GM12892 (cell line): ENCODE results near the gene RAPGEF2.

Experiments used
- POLR2A ChIP-seq: IDR thresholded peaks from 2 replicates; pipeline ENCODE4 v1.6.1; 2011; ENCODE audit warnings: low read depth, low read length, control low read depth
- POLR2AphosphoS5 ChIP-seq: IDR thresholded peaks from 2 replicates; pipeline ENCODE4 v1.6.1; 2011; ENCODE audit warnings: low read depth, low read length, control low read depth
- TAF1 ChIP-seq: IDR thresholded peaks from 2 replicates; pipeline ENCODE4 v1.6.1; 2011; ENCODE audit warnings: low read depth, mild to moderate bottlenecking, control low read depth, low read length, borderline replicate concordance

DNA sequence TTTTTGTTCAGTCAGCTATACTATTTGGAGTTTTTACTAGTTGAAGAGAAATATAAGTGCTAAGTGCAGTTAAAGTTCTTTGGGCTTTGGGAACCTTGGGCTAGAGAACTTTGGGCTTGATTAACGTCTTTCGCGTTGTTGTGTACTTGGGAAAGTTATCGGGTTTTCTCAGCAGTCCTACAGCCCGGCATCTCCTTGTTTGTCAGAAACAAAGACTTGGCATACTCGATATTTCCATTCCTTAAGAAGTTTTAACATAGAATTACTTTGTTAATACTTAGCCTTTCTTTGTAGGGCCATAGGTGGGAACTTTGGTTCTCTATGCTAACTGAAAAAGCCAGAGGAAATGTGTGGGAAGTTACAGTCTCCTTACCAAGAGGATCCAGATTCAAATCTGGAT, 28.7 kb downstream of the RAPGEF2 start:
- TF ChIP-seq POLR2AphosphoS5 (no peak), POLR2A (no peak), TAF1 (no peak)
